Stimulated activated CD4-positive, alpha-beta T cell treated with anti-CD3 and anti-CD28 coated beads, Interleukin-1b, Interleukin-23, amount 100 ng/mL, for 4 hours (primary cell): ENCODE data around the gene CEACAM5.

Experiments used
- DNase-seq, 2 donors: peaks; one replicate each; pipeline ENCODE4 v3.0.0-alpha.2; 2020; ENCODE audit warnings: low read depth in 2 of 2

The CEACAM5 gene

GRCh38 chr19:41708481-41708880 lies at the start of gene CEACAM5:
Gene CEACAM5 (plus strand): TSS chr19:41708626. CDS start chr19:41708732, 106 bp downstream.
- DNase-seq = no peak

GRCh38 chr19:41666075-41666474 lies 42.4 kb upstream of the CEACAM5 start:
- DNase-seq = no peak

GRCh38 chr19:41668315-41668714 lies 40.1 kb upstream of the CEACAM5 start:
- no peak for DNase-seq

GRCh38 chr19:41670755-41671154 lies 37.7 kb upstream of the CEACAM5 start:
- no peak for DNase-seq

- DNase-seq = no peak
Measured at GRCh38 chr19:41671486-41671885, 36.9 kb upstream of the CEACAM5 start.

- no peak for DNase-seq
Measured at GRCh38 chr19:41682437-41682836, 26.0 kb upstream of the CEACAM5 start.

GRCh38 chr19:41687419-41687818 lies 21.0 kb upstream of the CEACAM5 start:
- no peak for DNase-seq

GRCh38 chr19:41688098-41688497 lies 20.3 kb upstream of the CEACAM5 start, which contains the start of gene CEACAM7:
Gene CEACAM7 (minus strand): TSS chr19:41688270. CDS start chr19:41688165, 105 bp downstream.
- DNase-seq = no peak

GRCh38 chr19:41688687-41689086 lies 19.7 kb upstream of the CEACAM5 start:
- DNase-seq = no peak

GRCh38 chr19:41689993-41690800 lies 18.2 kb upstream of the CEACAM5 start:
- DNase-seq = no peak

GRCh38 chr19:41690801-41691065 lies 17.7 kb upstream of the CEACAM5 start:
- no peak for DNase-seq

- no peak for DNase-seq
Measured at GRCh38 chr19:41691268-41691970, 17.0 kb upstream of the CEACAM5 start.

GRCh38 chr19:41694196-41694595 lies 14.2 kb upstream of the CEACAM5 start:
- DNase-seq = no peak

GRCh38 chr19:41694831-41695635 lies 13.4 kb upstream of the CEACAM5 start:
- DNase-seq = no peak

- DNase-seq = no peak
Measured at GRCh38 chr19:41695745-41696144, 12.7 kb upstream of the CEACAM5 start.

GRCh38 chr19:41696402-41697197 lies 11.8 kb upstream of the CEACAM5 start:
- DNase-seq = no peak

- no peak for DNase-seq
Measured at GRCh38 chr19:41697198-41697855, 11.1 kb upstream of the CEACAM5 start.

GRCh38 chr19:41698746-41699230 lies 9.6 kb upstream of the CEACAM5 start:
- no peak for DNase-seq

- no peak for DNase-seq
Measured at GRCh38 chr19:41699231-41699967, 9.0 kb upstream of the CEACAM5 start.

GRCh38 chr19:41699968-41700323 lies 8.5 kb upstream of the CEACAM5 start:
- DNase-seq = no peak
